Thyroid gland (tissue), 4 donors: ENCODE data around the gene KIF3A. TPM values are rescaled to one million over a fixed set of nuclear protein-coding genes. Genes with fewer than 3 reads are reported as not detected.

ENCODE experiments used
- DNase-seq, 2 donors: peaks; one replicate each; pipeline ENCODE4 v3.0.0-alpha.2; 2019
- H3K27ac ChIP-seq, 3 donors: fragments of 200-600 bp; sonication (generic); 1 replicate in 2 of 3; 2 replicates in 1 of 3; pipeline ENCODE4 v1.5.1; 2016 to 2019; ENCODE audit warnings: mild to moderate bottlenecking in 1 of 3, moderate library complexity in 1 of 3
- H3K27me3 ChIP-seq: fragments of 200-600 bp; sonication (generic); one replicate; pipeline ENCODE4 v1.5.1; 2019
- H3K36me3 ChIP-seq, 2 donors: fragments of 200-600 bp; sonication (generic); one replicate each; pipeline ENCODE4 v1.5.1; 2016 to 2019
- H3K4me1 ChIP-seq, 2 donors: fragments of 200-600 bp; sonication (generic); one replicate each; pipeline ENCODE4 v1.5.1; 2017 to 2019
- H3K4me3 ChIP-seq, 3 donors: fragments of 200-600 bp; sonication (generic); replicated peaks in 1 of 3; 1 replicate in 2 of 3; 2 replicates in 1 of 3; pipeline ENCODE4 v1.5.1; 2016; ENCODE audit warnings: mild to moderate bottlenecking in 1 of 3
- H3K9me3 ChIP-seq: fragments of 200-600 bp; sonication (generic); one replicate; pipeline ENCODE4 v1.5.1; 2017
- CTCF ChIP-seq, 6 experiments: fragments of 200-600 bp in 3 of 6; fragments of 450-650 bp in 3 of 6; sonication (generic) in 3 of 6; IDR thresholded peaks; one replicate each; pipeline ENCODE4 v1.5.1; 2016 to 2019; ENCODE audit warnings: antibody characterized with exemption in 6 of 6, mild to moderate bottlenecking in 2 of 6, inconsistent platforms in 1 of 6, moderate library complexity in 1 of 6
- POLR2A ChIP-seq, 2 donors: fragments of 450-650 bp; IDR thresholded peaks; one replicate each; pipeline ENCODE4 v1.6.1; 2017; ENCODE audit warnings: antibody characterized with exemption in 2 of 2, mild to moderate bottlenecking in 2 of 2, moderate library complexity in 1 of 2
- WGBS, 2 donors: methylation state at CpG; one replicate each; pipeline ENCODE4 v1.1.5; 2017; 5-methylcytosine and 5-hydroxymethylcytosine counted together
- intact Hi-C: fragments of 100-400 bp; cut with DNase I; formaldehyde crosslinking; loops from one replicate; pipeline ENCODE4 v1.15.1; 2023
- total RNA-seq, 4 donors: library from RNA; depleted of rRNA; stranded (reverse); fragments of >200 nt; gene quantifications; one replicate each; pipeline ENCODE4 v1.2.3, GENCODE V29; 2016

KIF3A gene
- total RNA-seq, 4 donors from 2014 or later: 8.2 to 12.2 (median 10.5) TPM

DNA sequence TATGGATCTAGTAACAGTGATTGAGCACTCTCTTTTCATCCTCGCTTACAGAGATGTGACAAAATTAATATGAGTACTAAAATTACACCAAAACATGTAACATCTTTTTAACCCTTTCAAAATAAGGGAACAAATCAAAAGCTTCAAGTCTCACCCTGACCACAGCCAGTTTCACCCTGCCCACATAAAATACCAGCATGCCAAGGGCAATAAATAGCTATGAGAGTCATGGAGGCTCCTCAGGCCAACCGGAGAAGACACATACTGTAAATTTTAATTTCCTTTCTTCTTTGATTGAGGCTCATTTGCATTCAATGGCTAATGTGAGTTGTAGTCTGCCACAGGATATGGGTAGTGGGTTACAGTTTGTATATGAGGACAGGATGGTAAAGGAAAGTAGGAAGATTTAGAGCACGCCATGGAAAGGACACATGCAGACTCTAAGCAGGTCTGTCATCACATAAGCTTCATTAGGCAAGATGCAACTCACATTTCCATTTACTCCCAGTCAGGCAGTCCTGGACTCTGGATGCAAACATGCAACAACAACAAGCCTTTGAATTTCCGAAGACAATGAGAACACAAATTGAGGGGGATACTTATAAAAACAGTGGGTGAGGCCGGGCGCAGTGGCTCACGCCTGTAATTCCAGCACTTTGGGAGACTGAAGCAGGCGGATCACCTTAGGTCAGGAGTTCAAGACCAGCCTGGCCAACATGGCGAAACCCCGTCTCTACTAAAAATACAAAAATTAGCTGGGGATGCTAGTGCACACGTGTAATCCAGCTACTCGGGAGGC is 52.2 kb downstream of the KIF3A start:
- no peak for DNase-seq
- WGBS, 2 donors: 89% methylated on average over 12 of the region's 12 CpGs

DNA sequence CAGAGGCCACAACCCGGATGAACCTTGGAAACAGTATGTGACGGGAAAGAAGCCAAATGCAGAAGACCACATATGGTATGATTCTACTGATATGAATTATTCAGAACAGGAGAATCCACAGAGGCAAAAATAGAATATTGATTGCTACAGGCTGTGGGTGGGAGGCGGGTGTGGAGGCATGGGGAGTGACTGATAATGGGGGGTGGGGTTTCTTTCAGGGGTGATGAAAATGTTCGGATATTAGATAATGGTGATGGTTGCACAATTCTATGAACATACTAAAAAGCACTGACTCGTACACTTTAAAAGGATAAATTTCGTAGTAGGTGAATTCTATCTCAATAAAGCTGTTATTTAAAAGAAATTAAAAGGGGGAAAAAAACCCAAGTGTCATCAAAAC is 52.9 kb downstream of the KIF3A start:
- 95% methylated on average over 6 of the region's 6 CpGs for WGBS, 2 donors
- H3K27me3 ChIP-seq: no peaks in the 10 kb centered on the region
- H3K4me3 ChIP-seq: no peak overlapping the region
- intact Hi-C loops: no loop called here
- TF ChIP-seq POLR2A (IDR thresholded peaks at IDR 0.05): no peak
- no peak for TF ChIP-seq CTCF (IDR thresholded peaks at IDR 0.05)
- no peaks in the 10 kb centered on the region for H3K36me3 ChIP-seq
- no peak overlapping the region for H3K27ac ChIP-seq
- no peaks in the 10 kb centered on the region for H3K9me3 ChIP-seq
- DNase-seq: no peak
- peaks cover 7 to 14% of the 10 kb centered on the region in 2 donors for H3K4me1 ChIP-seq

More for the DNA sequence above, 52.2 kb downstream of the KIF3A start:
- Histone ChIP-seq H3K9me3 (no peaks in the 10 kb centered on the region), H3K36me3 (no peaks in the 10 kb centered on the region), H3K4me1 (peaks cover 7 to 14% of the 10 kb centered on the region in 2 donors), H3K27me3 (no peaks in the 10 kb centered on the region), H3K4me3 (no peak overlapping the region), H3K27ac (no peak overlapping the region)
- TF ChIP-seq CTCF (IDR thresholded peaks at IDR 0.05) (no peak), POLR2A (IDR thresholded peaks at IDR 0.05) (no peak)
- intact Hi-C loops: no loop called here

GRCh38 chr5:132681983-132682382 is 55.4 kb downstream of the KIF3A start:
- Histone ChIP-seq H3K4me1 (peaks cover 10 to 14% of the 10 kb centered on the region in 2 donors), H3K36me3 (no peaks in the 10 kb centered on the region), H3K27me3 (no peaks in the 10 kb centered on the region), H3K4me3 (no peak overlapping the region), H3K27ac (peak overlapping the region in 2 of 3 donors; percentile 49 to 87), H3K9me3 (no peaks in the 10 kb centered on the region)
- DNase-seq: peak; percentile 28 to 66
- intact Hi-C loops: no loop called here
- TF ChIP-seq CTCF (IDR thresholded peaks at IDR 0.05) (no peak), POLR2A (IDR thresholded peaks at IDR 0.05) (peak in 1 of 2 donors; percentile 10)
- WGBS, 2 donors: 76 to 80% methylated on average over 4 of the region's 4 CpGs

- Histone ChIP-seq H3K9me3 (no peaks in the 10 kb centered on the region), H3K36me3 (no peaks in the 10 kb centered on the region), H3K4me3 (no peak overlapping the region), H3K27me3 (no peaks in the 10 kb centered on the region), H3K4me1 (peaks cover 11 to 14% of the 10 kb centered on the region in 2 donors), H3K27ac (peak overlapping the region in 2 of 3 donors; percentile 49 to 87)
- DNase-seq: no peak
- TF ChIP-seq CTCF (IDR thresholded peaks at IDR 0.05) (no peak), POLR2A (IDR thresholded peaks at IDR 0.05) (no peak)
- 91 to 95% methylated on average over 2 of the region's 2 CpGs for WGBS, 2 donors
- intact Hi-C loops: no loop called here
Observed at GRCh38 chr5:132681476-132681831, 55.9 kb downstream of the KIF3A start.

DNA sequence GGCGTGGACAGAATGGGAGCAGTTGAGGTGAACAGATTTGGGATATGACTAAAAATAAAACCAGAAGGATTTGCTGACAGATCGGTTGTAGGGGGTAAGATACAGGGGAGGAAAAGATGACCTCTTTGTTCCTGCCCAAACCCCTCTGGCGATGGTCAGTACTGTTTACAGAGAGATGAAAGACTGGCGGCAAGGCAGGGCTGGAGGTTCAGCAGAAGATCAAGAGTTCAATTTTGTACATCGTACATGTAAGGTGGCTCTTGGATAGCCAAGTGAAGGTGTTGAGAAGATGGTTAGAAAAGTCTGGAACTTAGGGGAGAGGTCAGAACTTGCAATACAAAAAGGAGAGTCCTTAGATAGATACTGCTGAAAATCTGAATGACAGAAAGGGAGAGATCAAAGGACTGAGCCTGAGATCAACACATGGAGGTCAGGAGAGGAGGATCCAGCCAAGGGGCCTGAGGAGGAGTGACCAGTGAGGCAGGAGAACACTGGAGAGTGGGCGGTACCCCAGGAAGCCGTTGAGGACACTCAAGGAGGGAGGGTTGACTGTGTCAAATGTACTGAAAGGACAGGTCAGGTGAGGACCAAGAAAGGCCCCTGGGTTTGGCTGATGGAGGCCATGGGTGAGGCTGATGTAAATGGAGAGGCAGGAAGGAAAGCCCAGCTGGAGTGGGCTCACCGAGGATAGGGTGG is 56.4 kb downstream of the KIF3A start:
- no peak for DNase-seq
- peak overlapping the region in 2 of 3 donors; percentile 49 to 87 for H3K27ac ChIP-seq
- no peak overlapping the region for H3K4me3 ChIP-seq
- intact Hi-C loops: no loop called here
- WGBS, 2 donors: 87 to 93% methylated on average over 8 of the region's 8 CpGs
- H3K4me1 ChIP-seq: peaks cover 11 to 14% of the 10 kb centered on the region in 2 donors
- no peaks in the 10 kb centered on the region for H3K27me3 ChIP-seq
- TF ChIP-seq CTCF (IDR thresholded peaks at IDR 0.05) (no peak), POLR2A (IDR thresholded peaks at IDR 0.05) (no peak)
- H3K36me3 ChIP-seq: no peaks in the 10 kb centered on the region
- no peaks in the 10 kb centered on the region for H3K9me3 ChIP-seq
